SK-N-SH treated with all-trans-retinoic acid at 6 μM for 48 hours (cell line): ENCODE results near the gene CFAP97D1.

Experiments used
- ATAC-seq: fragments of 200-7000 bp; cut with Tn5 transposase; 3 replicates; pipeline ENCODE4 v1.9.1; 2020; ENCODE audit warnings: mild to moderate bottlenecking, moderate library complexity
- ARNTL ChIP-seq: fragments of 450-650 bp; formaldehyde crosslinking; IDR thresholded peaks from 2 replicates; pipeline ENCODE4 v1.5.0; 2020; ENCODE audit warnings: low read depth, mild to moderate bottlenecking, moderate library complexity, borderline replicate concordance
- BACH2 ChIP-seq: fragments of 250-450 bp; sonication (Bioruptor Pico); IDR thresholded peaks from 2 replicates; pipeline ENCODE4 v1.9.0; 2021; ENCODE audit warnings: mild to moderate bottlenecking, borderline replicate concordance
- GLIS3 ChIP-seq: fragments of 250-450 bp; sonication (Bioruptor Pico); IDR thresholded peaks from 2 replicates; pipeline ENCODE4 v1.5.0; 2020; ENCODE audit warnings: mild to moderate bottlenecking, moderate library complexity
- ISL1 ChIP-seq: fragments of 250-450 bp; sonication (Bioruptor Pico); IDR thresholded peaks from 2 replicates; pipeline ENCODE4 v2.1.2; 2022; ENCODE audit warnings: mild to moderate bottlenecking, moderate library complexity
- PATZ1 ChIP-seq: fragments of 250-450 bp; sonication (Bioruptor Pico); IDR thresholded peaks from 2 replicates; pipeline ENCODE4 v1.8.0; 2020; ENCODE audit warnings: mild to moderate bottlenecking, moderate library complexity, borderline replicate concordance
- POU6F1 ChIP-seq: fragments of 250-450 bp; sonication (Bioruptor Pico); IDR thresholded peaks from 2 replicates; pipeline ENCODE4 v1.8.0; 2021; ENCODE audit warnings: low read depth, mild to moderate bottlenecking, moderate library complexity, borderline replicate concordance
- PPARA ChIP-seq: fragments of 250-450 bp; sonication (Bioruptor Pico); IDR thresholded peaks from 2 replicates; pipeline ENCODE4 v1.5.0; 2020; ENCODE audit warnings: mild to moderate bottlenecking, borderline replicate concordance
- RARB ChIP-seq: fragments of 250-450 bp; sonication (Bioruptor Pico); IDR thresholded peaks from 2 replicates; pipeline ENCODE4 v1.8.0; 2021; ENCODE audit warnings: mild to moderate bottlenecking, moderate library complexity
- SNAI2 ChIP-seq: fragments of 250-450 bp; sonication (Bioruptor Pico); IDR thresholded peaks from 2 replicates; pipeline ENCODE4 v1.5.0; 2020; ENCODE audit warnings: mild to moderate bottlenecking, moderate library complexity
- TCF4 ChIP-seq: fragments of 250-450 bp; sonication (Bioruptor Pico); IDR thresholded peaks from 2 replicates; pipeline ENCODE4 v1.8.0; 2021; ENCODE audit warnings: mild to moderate bottlenecking, moderate library complexity, borderline replicate concordance
- TSHZ2 ChIP-seq: fragments of 250-450 bp; sonication (Bioruptor Pico); IDR thresholded peaks from 2 replicates; pipeline ENCODE4 v1.5.0; 2020; ENCODE audit warnings: mild to moderate bottlenecking, moderate library complexity
- ZC3H10 ChIP-seq: fragments of 250-450 bp; sonication (Bioruptor Pico); IDR thresholded peaks from 2 replicates; pipeline ENCODE4 v1.5.1; 2021; ENCODE audit warnings: mild to moderate bottlenecking, moderate library complexity
- ZFP30 ChIP-seq: fragments of 450-650 bp; formaldehyde crosslinking; IDR thresholded peaks from 2 replicates; pipeline ENCODE4 v1.5.0; 2022; ENCODE audit warnings: mild to moderate bottlenecking, moderate library complexity
- ZNF8 ChIP-seq: fragments of 450-650 bp; formaldehyde crosslinking; IDR thresholded peaks from 2 replicates; pipeline ENCODE4 v1.5.0; 2020; ENCODE audit warnings: mild to moderate bottlenecking, moderate library complexity

CFAP97D1 gene

GRCh38 chr17:43782913-43783680 is 2.9 kb downstream of the CFAP97D1 start:
- ATAC-seq, result no peak
- no peak for TF ChIP-seq ZFP30 (CRISPR knock-in tag)
- TF ChIP-seq ISL1, result no peak
- TF ChIP-seq GLIS3 (CRISPR knock-in tag), result no peak
- no peak for TF ChIP-seq TSHZ2
- no peak for TF ChIP-seq ZNF8 (CRISPR knock-in tag)
- TF ChIP-seq, all 23 proteins: peak for 0

- TF ChIP-seq ARNTL (CRISPR knock-in tag), result no peak
- TF ChIP-seq TSHZ2, result no peak
- TF ChIP-seq ISL1, result peak; percentile 86
- no peak for TF ChIP-seq BACH2 (CRISPR knock-in tag)
- peak; percentile 67; the same call in 1 of the 2 replicates for TF ChIP-seq POU6F1
- peak; percentile 76; the same call in 1 of the 2 replicates for TF ChIP-seq PATZ1 (CRISPR knock-in tag)
- ATAC-seq, result peak; percentile 65
Observed at GRCh38 chr17:43784068-43784467, 3.8 kb downstream of the CFAP97D1 start.

GRCh38 chr17:43784628-43785101 is 4.4 kb downstream of the CFAP97D1 start:
- peak; percentile 67 for ATAC-seq
- TF ChIP-seq TCF4, result no peak

GRCh38 chr17:43787728-43788127 is 7.5 kb downstream of the CFAP97D1 start:
- TF ChIP-seq ZNF8 (CRISPR knock-in tag) (no peak), ZC3H10 (CRISPR knock-in tag) (no peak), SNAI2 (CRISPR knock-in tag) (no peak), PATZ1 (CRISPR knock-in tag) (no peak), TCF4 (no peak), RARB (no peak), PPARA (CRISPR knock-in tag) (no peak)
- ATAC-seq, result no peak
